OCI-LY1 (cell line): ENCODE measurements around the gene NCAPG2.

Source experiments
- H2AFZ ChIP-seq: fragments of 200-600 bp; sonication (generic), shearing (Covaris generic); 2 replicates; pipeline ENCODE4 v1.6.0; 2014; ENCODE audit warnings: antibody characterized with exemption, mild to moderate bottlenecking, low read length
- H3F3A ChIP-seq: fragments of 200-600 bp; sonication (generic), shearing (Covaris generic); 2 replicates; pipeline ENCODE4 v1.6.0; 2014; ENCODE audit warnings: mild to moderate bottlenecking, antibody characterized with exemption, low read length, moderate library complexity; ENCODE audit not compliant: insufficient read depth
- H3K27ac ChIP-seq: fragments of 200-600 bp; sonication (generic); 2 replicates; pipeline ENCODE4 v1.5.1; 2014; ENCODE audit warnings: low read length, mixed run types, mild to moderate bottlenecking, low read depth; ENCODE audit not compliant: poor library complexity, severe bottlenecking
- H3K27me3 ChIP-seq: fragments of 200-600 bp; sonication (generic); 2 replicates; pipeline ENCODE4 v1.6.0; 2014; ENCODE audit warnings: antibody characterized with exemption, mild to moderate bottlenecking, low read length, moderate library complexity; ENCODE audit not compliant: insufficient read depth
- H3K36me3 ChIP-seq: fragments of 200-600 bp; sonication (generic); 2 replicates; pipeline ENCODE4 v1.6.1; 2014; ENCODE audit warnings: mild to moderate bottlenecking, antibody characterized with exemption, low read length, moderate library complexity, mixed read lengths; ENCODE audit not compliant: insufficient read depth
- H3K4me1 ChIP-seq: fragments of 200-600 bp; sonication (generic); 2 replicates; pipeline ENCODE4 v1.5.1; 2014; ENCODE audit warnings: mild to moderate bottlenecking, low read length, moderate library complexity; ENCODE audit not compliant: insufficient read depth, severe bottlenecking
- H3K4me2 ChIP-seq: fragments of 200-600 bp; sonication (generic), shearing (Covaris generic); 2 replicates; pipeline ENCODE4 v1.6.1; 2014; ENCODE audit warnings: low read length
- H3K4me3 ChIP-seq: fragments of 200-600 bp; sonication (generic); 2 replicates; pipeline ENCODE4 v1.5.1; 2014; ENCODE audit warnings: low read length, low read depth, mild to moderate bottlenecking, mixed read lengths; ENCODE audit not compliant: poor library complexity, severe bottlenecking
- H3K79me2 ChIP-seq: fragments of 200-600 bp; shearing (Covaris generic); 2 replicates; pipeline ENCODE4 v1.6.1; 2016; ENCODE audit warnings: mixed run types, low read length, mixed read lengths; ENCODE audit not compliant: insufficient read depth
- H3K9ac ChIP-seq: fragments of 200-600 bp; sonication (generic), shearing (Covaris generic); 2 replicates; pipeline ENCODE4 v1.6.1; 2014; ENCODE audit warnings: mild to moderate bottlenecking, low read length, mixed read lengths
- H3K9me2 ChIP-seq: fragments of 200-600 bp; sonication (generic), shearing (Covaris generic); 2 replicates; pipeline ENCODE4 v1.6.1; 2014; ENCODE audit warnings: low read depth, mild to moderate bottlenecking, low read length, mixed read lengths
- H3K9me3 ChIP-seq: fragments of 200-600 bp; shearing (Covaris generic); 2 replicates; pipeline ENCODE4 v1.6.1; 2014; ENCODE audit warnings: low read length, mixed read lengths
- H4K20me1 ChIP-seq: fragments of 200-600 bp; sonication (generic), shearing (Covaris generic); 2 replicates; pipeline ENCODE4 v1.6.0; 2016; ENCODE audit warnings: mild to moderate bottlenecking, low read length; ENCODE audit not compliant: insufficient read depth
- EZH2 ChIP-seq: fragments of 200-600 bp; sonication (generic), shearing (Covaris generic); IDR thresholded peaks from 2 replicates; pipeline ENCODE4 v1.8.0; 2017; ENCODE audit warnings: borderline replicate concordance, mixed run types, mild to moderate bottlenecking, antibody characterized with exemption, low read length, moderate library complexity, mixed read lengths
- TF ChIP-seq, protein P1 (sequence below): fragments of 200-600 bp; sonication (generic), shearing (Covaris generic); IDR thresholded peaks from 2 replicates; pipeline ENCODE4 v1.5.1; 2017; ENCODE audit warnings: mild to moderate bottlenecking, antibody characterized with exemption, low read length, moderate library complexity, mixed read lengths

NCAPG2 gene

DNA sequence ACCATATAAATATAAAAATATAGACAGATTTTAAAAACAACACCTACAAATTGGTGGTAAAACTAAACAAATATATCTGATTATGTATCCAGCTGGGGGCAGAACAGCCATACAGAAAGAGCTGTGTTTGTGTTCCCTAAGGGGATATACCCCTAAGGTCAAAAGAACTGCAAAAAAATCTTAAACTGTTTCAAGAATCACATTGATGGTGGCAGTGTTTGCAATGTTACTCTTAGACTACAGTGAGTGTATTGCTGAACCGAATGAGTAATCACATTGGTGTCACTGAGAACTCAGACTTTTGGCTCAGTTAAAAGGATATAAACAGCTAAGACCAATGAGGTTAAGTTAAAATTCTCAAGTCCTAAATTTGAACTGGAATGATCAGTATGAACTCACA lies 89.9 kb downstream of the NCAPG2 start:
- Histone ChIP-seq H3K9ac (no peak overlapping the region), H3K4me1 (peaks cover 25% of the 10 kb centered on the region), H3K4me2 (no peak overlapping the region), H3K9me3 (no peaks in the 10 kb centered on the region), H3K9me2 (no peaks in the 10 kb centered on the region), H3K27me3 (no peaks in the 10 kb centered on the region), H2AFZ (no peak overlapping the region), H4K20me1 (no peaks in the 10 kb centered on the region), H3K4me3 (no peak overlapping the region), H3K79me2 (no peaks in the 10 kb centered on the region), H3K36me3 (peaks cover 38% of the 10 kb centered on the region), H3K27ac (no peak overlapping the region), H3F3A (no peaks in the 10 kb centered on the region)
- TF ChIP-seq, protein P1, sequence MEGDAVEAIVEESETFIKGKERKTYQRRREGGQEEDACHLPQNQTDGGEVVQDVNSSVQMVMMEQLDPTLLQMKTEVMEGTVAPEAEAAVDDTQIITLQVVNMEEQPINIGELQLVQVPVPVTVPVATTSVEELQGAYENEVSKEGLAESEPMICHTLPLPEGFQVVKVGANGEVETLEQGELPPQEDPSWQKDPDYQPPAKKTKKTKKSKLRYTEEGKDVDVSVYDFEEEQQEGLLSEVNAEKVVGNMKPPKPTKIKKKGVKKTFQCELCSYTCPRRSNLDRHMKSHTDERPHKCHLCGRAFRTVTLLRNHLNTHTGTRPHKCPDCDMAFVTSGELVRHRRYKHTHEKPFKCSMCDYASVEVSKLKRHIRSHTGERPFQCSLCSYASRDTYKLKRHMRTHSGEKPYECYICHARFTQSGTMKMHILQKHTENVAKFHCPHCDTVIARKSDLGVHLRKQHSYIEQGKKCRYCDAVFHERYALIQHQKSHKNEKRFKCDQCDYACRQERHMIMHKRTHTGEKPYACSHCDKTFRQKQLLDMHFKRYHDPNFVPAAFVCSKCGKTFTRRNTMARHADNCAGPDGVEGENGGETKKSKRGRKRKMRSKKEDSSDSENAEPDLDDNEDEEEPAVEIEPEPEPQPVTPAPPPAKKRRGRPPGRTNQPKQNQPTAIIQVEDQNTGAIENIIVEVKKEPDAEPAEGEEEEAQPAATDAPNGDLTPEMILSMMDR: no peak

DNA sequence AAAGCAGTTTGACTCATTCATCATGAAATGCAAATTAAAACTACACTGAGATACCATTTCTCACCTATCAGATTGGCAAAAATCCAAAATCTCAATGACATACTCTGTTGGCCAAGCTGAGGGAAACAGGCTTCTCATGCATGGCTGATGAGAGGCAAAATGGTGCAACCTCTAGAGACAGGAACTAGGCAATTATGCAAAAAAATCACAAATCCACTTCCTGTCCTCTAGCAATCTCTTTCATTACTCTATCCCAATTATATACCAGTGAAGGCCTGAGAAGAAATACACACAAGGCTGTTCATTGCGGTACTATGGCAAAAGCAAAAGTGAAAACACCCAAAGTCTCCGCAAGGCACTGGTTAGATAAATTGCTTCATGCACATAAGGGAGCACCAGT lies 91.1 kb downstream of the NCAPG2 start:
- H3K9me3 ChIP-seq: no peaks in the 10 kb centered on the region
- no peaks in the 10 kb centered on the region for H3K79me2 ChIP-seq
- peak overlapping the region; percentile 65 for H3K27ac ChIP-seq
- no peaks in the 10 kb centered on the region for H3F3A ChIP-seq
- peaks cover 29% of the 10 kb centered on the region for H3K36me3 ChIP-seq
- H4K20me1 ChIP-seq: no peaks in the 10 kb centered on the region
- no peaks in the 10 kb centered on the region for H3K9me2 ChIP-seq
- TF ChIP-seq, protein P1: no peak
- H3K4me3 ChIP-seq: no peak overlapping the region
- no peak overlapping the region for H2AFZ ChIP-seq
- H3K27me3 ChIP-seq: no peaks in the 10 kb centered on the region
- H3K9ac ChIP-seq: no peak overlapping the region
- H3K4me1 ChIP-seq: peaks cover 29% of the 10 kb centered on the region
- H3K4me2 ChIP-seq: peak overlapping the region; percentile 20; the same call in 1 of the 2 replicates

DNA sequence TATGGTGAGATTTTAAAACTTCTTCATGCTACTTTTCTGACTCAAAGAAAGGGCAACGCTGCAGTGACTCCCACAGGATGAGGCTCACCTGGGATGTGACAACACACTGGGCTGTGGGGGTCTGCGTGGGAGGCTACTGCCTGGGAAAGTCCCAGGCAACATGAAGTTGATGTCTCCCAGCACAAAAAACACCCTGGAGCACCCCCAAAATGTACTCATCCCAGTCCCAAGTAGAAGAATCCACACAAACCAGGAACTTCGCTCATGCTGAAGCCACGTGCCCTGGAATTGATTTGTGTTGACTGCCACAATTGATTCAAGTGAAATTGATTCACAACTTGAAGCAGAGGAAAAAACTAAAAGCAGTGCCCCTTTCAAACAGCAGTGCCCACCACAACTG lies 92.1 kb downstream of the NCAPG2 start:
- Histone ChIP-seq H3K4me3 (no peak overlapping the region), H3K9ac (no peak overlapping the region), H3K27ac (peak overlapping the region; percentile 65), H3K9me2 (no peaks in the 10 kb centered on the region), H3K36me3 (peaks cover 35% of the 10 kb centered on the region), H3K9me3 (no peaks in the 10 kb centered on the region), H3K4me2 (no peak overlapping the region), H3K4me1 (peaks cover 29% of the 10 kb centered on the region), H3F3A (no peaks in the 10 kb centered on the region), H4K20me1 (no peaks in the 10 kb centered on the region), H3K27me3 (no peaks in the 10 kb centered on the region), H2AFZ (no peak overlapping the region), H3K79me2 (no peaks in the 10 kb centered on the region)
- TF ChIP-seq, protein P1: no peak
- TF ChIP-seq EZH2: no peak
